Uterus (tissue), 2 donors: Measurements from ENCODE around the gene NPHP4.

Source experiments
- CTCF ChIP-seq, 4 experiments: fragments of 200-600 bp in 2 of 4; fragments of 450-650 bp in 2 of 4; sonication (generic) in 2 of 4; IDR thresholded peaks; one replicate each; pipeline ENCODE4 v1.5.1; 2016 to 2019; ENCODE audit warnings: antibody characterized with exemption in 4 of 4, mild to moderate bottlenecking in 2 of 4, moderate library complexity in 1 of 4
- POLR2A ChIP-seq, 2 donors: fragments of 450-650 bp; IDR thresholded peaks; one replicate each; pipeline ENCODE4 v1.6.1; 2016; ENCODE audit warnings: antibody characterized with exemption in 2 of 2, mild to moderate bottlenecking in 1 of 2, moderate library complexity in 1 of 2

- TF ChIP-seq CTCF (IDR thresholded peaks at IDR 0.05) (no peak), POLR2A (IDR thresholded peaks at IDR 0.05) (no peak)
Measured at GRCh38 chr1:6007318-6008083, 15.3 kb upstream of the NPHP4 start.
